Uterus (tissue), 4 donors: ENCODE data around the gene LPCAT2. TPM values are rescaled to one million over a fixed set of nuclear protein-coding genes. Genes with fewer than 3 reads are reported as not detected.
"Not testable (repeated sequence)": the region's sequence is repeated elsewhere in the genome, so short reads cannot be mapped to it uniquely, and the experiment has no call there.

ENCODE experiments used
- DNase-seq, 2 donors: peaks; one replicate each; pipeline ENCODE4 v3.0.0-alpha.2; 2019 to 2020
- H3K27ac ChIP-seq, 2 donors: fragments of 200-600 bp; sonication (generic); 1 replicate in 1 of 2; 2 replicates in 1 of 2; pipeline ENCODE4 v1.5.1; 2016 to 2018
- H3K27me3 ChIP-seq, 2 donors: fragments of 200-600 bp; sonication (generic); one replicate each; pipeline ENCODE4 v1.5.1; 2018 to 2019; ENCODE audit warnings: control low read depth in 1 of 2
- H3K36me3 ChIP-seq, 2 donors: fragments of 200-600 bp; sonication (generic); one replicate each; pipeline ENCODE4 v1.5.1; 2019; ENCODE audit warnings: control low read depth in 1 of 2
- H3K4me1 ChIP-seq, 2 donors: fragments of 200-600 bp; sonication (generic); one replicate each; pipeline ENCODE4 v1.5.1; 2018 to 2019; ENCODE audit warnings: control low read depth in 1 of 2
- H3K4me3 ChIP-seq, 2 donors: fragments of 200-600 bp; sonication (generic); 1 replicate in 1 of 2; 2 replicates in 1 of 2; pipeline ENCODE4 v1.5.1; 2018 to 2019; ENCODE audit warnings: mild to moderate bottlenecking in 1 of 2
- H3K9me3 ChIP-seq, 2 donors: fragments of 200-600 bp; sonication (generic); one replicate each; pipeline ENCODE4 v1.5.1; 2019; ENCODE audit warnings: control low read depth in 1 of 2
- POLR2A ChIP-seq, 2 donors: fragments of 450-650 bp; IDR thresholded peaks; one replicate each; pipeline ENCODE4 v1.6.1; 2016; ENCODE audit warnings: antibody characterized with exemption in 2 of 2, mild to moderate bottlenecking in 1 of 2, moderate library complexity in 1 of 2
- intact Hi-C: fragments of 100-400 bp; cut with DNase I; formaldehyde crosslinking; loops from one replicate; pipeline ENCODE4 v1.15.1; 2023; ENCODE audit warnings: low total_unique reads
- total RNA-seq, 4 donors: library from RNA; depleted of rRNA in 3 of 4; stranded (reverse); fragments of >200 nt in 3 of 4; gene quantifications; one replicate each; pipeline versions ENCODE4 v1.1.0 to v1.2.4, GENCODE V29; 2014 to 2023
- TF ChIP-seq, protein P1 (sequence below), 4 experiments: fragments of 200-600 bp in 2 of 4; fragments of 450-650 bp in 2 of 4; sonication (generic) in 2 of 4; IDR thresholded peaks; one replicate each; pipeline ENCODE4 v1.5.1; 2016 to 2019; ENCODE audit warnings: antibody characterized with exemption in 4 of 4, mild to moderate bottlenecking in 2 of 4, moderate library complexity in 1 of 4
- donor health status: DM: yes; HTN: yes; CAD: no.

Gene LPCAT2
- total RNA-seq, 4 donors from 2014 or later: 28.8 to 52.9 (median 36.3) TPM

GRCh38 chr16:55597928-55598327, 89.1 kb downstream of the LPCAT2 start:
- no peak for DNase-seq
- H3K9me3 ChIP-seq: no peaks in the 10 kb centered on the region

GRCh38 chr16:55605754-55606336, 97.0 kb downstream of the LPCAT2 start:
- Histone ChIP-seq H3K27ac (no peak overlapping the region), H3K4me3 (no peak overlapping the region), H3K27me3 (no peaks in the 10 kb centered on the region), H3K4me1 (no peaks in the 10 kb centered on the region), H3K9me3 (no peaks in the 10 kb centered on the region), H3K36me3 (no peaks in the 10 kb centered on the region)
- intact Hi-C loops: no loop called here
- TF ChIP-seq, protein P1, sequence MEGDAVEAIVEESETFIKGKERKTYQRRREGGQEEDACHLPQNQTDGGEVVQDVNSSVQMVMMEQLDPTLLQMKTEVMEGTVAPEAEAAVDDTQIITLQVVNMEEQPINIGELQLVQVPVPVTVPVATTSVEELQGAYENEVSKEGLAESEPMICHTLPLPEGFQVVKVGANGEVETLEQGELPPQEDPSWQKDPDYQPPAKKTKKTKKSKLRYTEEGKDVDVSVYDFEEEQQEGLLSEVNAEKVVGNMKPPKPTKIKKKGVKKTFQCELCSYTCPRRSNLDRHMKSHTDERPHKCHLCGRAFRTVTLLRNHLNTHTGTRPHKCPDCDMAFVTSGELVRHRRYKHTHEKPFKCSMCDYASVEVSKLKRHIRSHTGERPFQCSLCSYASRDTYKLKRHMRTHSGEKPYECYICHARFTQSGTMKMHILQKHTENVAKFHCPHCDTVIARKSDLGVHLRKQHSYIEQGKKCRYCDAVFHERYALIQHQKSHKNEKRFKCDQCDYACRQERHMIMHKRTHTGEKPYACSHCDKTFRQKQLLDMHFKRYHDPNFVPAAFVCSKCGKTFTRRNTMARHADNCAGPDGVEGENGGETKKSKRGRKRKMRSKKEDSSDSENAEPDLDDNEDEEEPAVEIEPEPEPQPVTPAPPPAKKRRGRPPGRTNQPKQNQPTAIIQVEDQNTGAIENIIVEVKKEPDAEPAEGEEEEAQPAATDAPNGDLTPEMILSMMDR (IDR thresholded peaks at IDR 0.05): no peak
- no peak for TF ChIP-seq POLR2A (IDR thresholded peaks at IDR 0.05)
- DNase-seq: no peak

More at GRCh38 chr16:55597928-55598327, 89.1 kb downstream of the LPCAT2 start:
- H3K36me3 ChIP-seq: no peaks in the 10 kb centered on the region
- TF ChIP-seq, protein P1 (IDR thresholded peaks at IDR 0.05): no peak
- no peak for TF ChIP-seq POLR2A (IDR thresholded peaks at IDR 0.05)
- intact Hi-C loops: no loop called here
- no peak overlapping the region for H3K4me3 ChIP-seq
- H3K27me3 ChIP-seq: no peaks in the 10 kb centered on the region
- H3K27ac ChIP-seq: no peak overlapping the region
- no peaks in the 10 kb centered on the region for H3K4me1 ChIP-seq

- no peak overlapping the region for H3K4me3 ChIP-seq
- no peaks in the 10 kb centered on the region for H3K36me3 ChIP-seq
- no peaks in the 10 kb centered on the region for H3K4me1 ChIP-seq
- H3K9me3 ChIP-seq: no peaks in the 10 kb centered on the region
- no peak for DNase-seq
- no peak overlapping the region for H3K27ac ChIP-seq
- intact Hi-C loops: no loop called here
- H3K27me3 ChIP-seq: no peaks in the 10 kb centered on the region
- TF ChIP-seq POLR2A (IDR thresholded peaks at IDR 0.05): no peak
- TF ChIP-seq, protein P1 (IDR thresholded peaks at IDR 0.05): no peak
These were observed 104.9 kb downstream of the LPCAT2 start for GRCh38 chr16:55613613-55614335.

DNA sequence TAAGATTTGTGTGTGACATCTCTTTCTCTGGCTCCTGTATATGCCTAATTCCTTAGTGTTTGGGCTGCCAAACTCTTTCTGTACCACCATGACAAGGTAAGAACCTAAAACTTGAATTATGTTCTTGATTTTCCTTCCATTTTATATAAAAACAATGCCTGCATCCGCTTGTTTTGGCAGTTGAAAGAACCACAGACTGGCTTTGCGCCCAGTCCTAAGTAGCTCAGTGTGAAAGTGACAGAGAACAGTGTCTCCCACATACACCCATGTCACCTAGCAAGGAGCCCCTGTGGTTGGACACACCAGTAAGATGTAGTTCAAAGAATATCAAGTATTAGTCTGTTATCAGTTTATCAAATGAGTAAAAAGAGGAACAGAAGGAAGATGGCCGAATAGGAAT, 106.2 kb downstream of the LPCAT2 start:
- H3K4me3 ChIP-seq: no peak overlapping the region

DNA sequence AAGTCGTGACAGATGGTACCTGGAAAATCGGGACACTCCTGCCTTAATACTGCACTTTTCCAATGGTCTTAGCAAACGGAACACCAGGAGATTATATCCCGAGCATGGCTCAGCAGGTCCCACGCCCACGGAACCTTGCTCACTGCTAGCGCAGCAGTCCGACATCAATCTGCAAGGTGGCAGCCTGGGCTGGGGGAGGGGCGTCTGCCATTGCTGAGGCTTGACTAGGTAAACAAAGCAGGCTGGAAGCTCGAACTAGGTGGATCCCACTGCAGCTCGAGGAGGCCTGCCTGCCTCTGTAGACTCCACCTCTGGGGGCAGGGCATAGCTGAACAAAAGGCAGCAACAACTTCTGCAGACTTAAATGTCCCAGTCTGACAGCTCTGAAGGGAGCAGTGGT, 106.8 kb downstream of the LPCAT2 start:
- H3K27me3 ChIP-seq, DNase-seq, intact Hi-C loops, H3K9me3 ChIP-seq, H3K36me3 ChIP-seq, H3K4me1 ChIP-seq, H3K4me3 ChIP-seq, H3K27ac ChIP-seq: not testable (repeated sequence)

More for the DNA sequence above, 106.2 kb downstream of the LPCAT2 start:
- Histone ChIP-seq H3K27ac (no peak overlapping the region), H3K4me1 (no peaks in the 10 kb centered on the region), H3K27me3 (no peaks in the 10 kb centered on the region), H3K9me3 (no peaks in the 10 kb centered on the region), H3K36me3 (no peaks in the 10 kb centered on the region)
- no peak for TF ChIP-seq POLR2A (IDR thresholded peaks at IDR 0.05)
- TF ChIP-seq, protein P1 (IDR thresholded peaks at IDR 0.05): no peak
- intact Hi-C loops: no loop called here
- no peak for DNase-seq
